Measurements from ENCODE around the gene MOB2. TPM values are rescaled to one million over a fixed set of nuclear protein-coding genes. Genes with fewer than 3 reads are reported as not detected.
"Not testable (repeated sequence)": the region's sequence is repeated elsewhere in the genome, so short reads cannot be mapped to it uniquely, and the experiment has no call there.

Gene MOB2
- polyA plus RNA-seq, 1 donor from 2014 or later, result 42.0 TPM

GRCh38 chr11:1512531-1513258 lies 26.1 kb upstream of the MOB2 start:
- H3K4me3 Mint-ChIP-seq, H3K36me3 Mint-ChIP-seq, H3K9me3 Mint-ChIP-seq, H3K27me3 Mint-ChIP-seq: not testable (repeated sequence)
- Mint-ChIP-seq H3K27ac (peak overlapping the region in 1 of 3 donors; percentile 10), H3K4me1 (peaks cover 23 to 46% (median 26%) of the 10 kb centered on the region in 3 donors)

GRCh38 chr11:1511937-1512496 lies 25.4 kb upstream of the MOB2 start:
- Mint-ChIP-seq H3K27me3 (peaks cover 2% of the 10 kb centered on the region), H3K4me1 (peaks cover 23 to 41% (median 26%) of the 10 kb centered on the region in 3 donors), H3K9me3 (no peaks in the 10 kb centered on the region), H3K27ac (no peak overlapping the region), H3K4me3 (no peak overlapping the region), H3K36me3 (no peaks in the 10 kb centered on the region)

GRCh38 chr11:1510928-1511327 lies 24.3 kb upstream of the MOB2 start:
- H3K9me3 Mint-ChIP-seq, result no peaks in the 10 kb centered on the region
- H3K36me3 Mint-ChIP-seq, result no peaks in the 10 kb centered on the region
- H3K27ac Mint-ChIP-seq, result no peak overlapping the region
- no peaks in the 10 kb centered on the region for H3K27me3 Mint-ChIP-seq
- no peak overlapping the region for H3K4me3 Mint-ChIP-seq
- peaks cover 17 to 34% (median 23%) of the 10 kb centered on the region in 3 donors for H3K4me1 Mint-ChIP-seq

- peaks cover 17 to 30% (median 23%) of the 10 kb centered on the region in 3 donors for H3K4me1 Mint-ChIP-seq
- not testable (repeated sequence) for H3K9me3 Mint-ChIP-seq, H3K36me3 Mint-ChIP-seq, H3K27ac Mint-ChIP-seq, H3K4me3 Mint-ChIP-seq, H3K27me3 Mint-ChIP-seq
Observed at GRCh38 chr11:1510351-1510750, 23.8 kb upstream of the MOB2 start.

GRCh38 chr11:1509626-1510255 lies 23.2 kb upstream of the MOB2 start:
- Mint-ChIP-seq H3K4me1 (peaks cover 17 to 28% (median 23%) of the 10 kb centered on the region in 3 donors), H3K27ac (no peak overlapping the region), H3K4me3 (no peak overlapping the region), H3K9me3 (no peaks in the 10 kb centered on the region), H3K36me3 (no peaks in the 10 kb centered on the region), H3K27me3 (no peaks in the 10 kb centered on the region)

GRCh38 chr11:1508986-1509385 lies 22.4 kb upstream of the MOB2 start:
- Mint-ChIP-seq H3K4me3 (peak overlapping the region in 1 of 4 donors; percentile 45), H3K9me3 (no peaks in the 10 kb centered on the region), H3K27me3 (no peaks in the 10 kb centered on the region), H3K4me1 (peaks cover 17 to 28% (median 23%) of the 10 kb centered on the region in 3 donors), H3K27ac (no peak overlapping the region), H3K36me3 (no peaks in the 10 kb centered on the region)

- Mint-ChIP-seq H3K27ac (no peak overlapping the region), H3K9me3 (no peaks in the 10 kb centered on the region), H3K4me1 (peaks cover 17 to 26% (median 21%) of the 10 kb centered on the region in 3 donors), H3K27me3 (no peaks in the 10 kb centered on the region), H3K36me3 (no peaks in the 10 kb centered on the region), H3K4me3 (no peak overlapping the region)
Observed at GRCh38 chr11:1508491-1508891, 21.9 kb upstream of the MOB2 start.

GRCh38 chr11:1507381-1508140 lies 21.0 kb upstream of the MOB2 start:
- no peaks in the 10 kb centered on the region for H3K9me3 Mint-ChIP-seq
- H3K36me3 Mint-ChIP-seq, result no peaks in the 10 kb centered on the region
- peak overlapping the region in 1 of 4 donors; percentile 60 for H3K4me3 Mint-ChIP-seq
- no peaks in the 10 kb centered on the region for H3K27me3 Mint-ChIP-seq
- peak overlapping the region in 1 of 3 donors; percentile 31 for H3K27ac Mint-ChIP-seq
- peaks cover 17 to 21% (median 18%) of the 10 kb centered on the region in 3 donors for H3K4me1 Mint-ChIP-seq

- no peak overlapping the region for H3K27ac Mint-ChIP-seq
- peak overlapping the region in 1 of 4 donors; percentile 17 for H3K4me3 Mint-ChIP-seq
Observed at GRCh38 chr11:1506981-1507380, 20.4 kb upstream of the MOB2 start.

GRCh38 chr11:1505480-1505879 lies 18.9 kb upstream of the MOB2 start:
- Mint-ChIP-seq H3K27me3 (no peaks in the 10 kb centered on the region), H3K4me1 (peaks cover 7 to 15% (median 10%) of the 10 kb centered on the region in 3 donors), H3K9me3 (no peaks in the 10 kb centered on the region), H3K27ac (no peak overlapping the region), H3K4me3 (no peak overlapping the region), H3K36me3 (peaks cover under 1% of the 10 kb centered on the region)

More at GRCh38 chr11:1506981-1507380, 20.4 kb upstream of the MOB2 start:
- Mint-ChIP-seq H3K4me1 (peaks cover 12 to 19% (median 15%) of the 10 kb centered on the region in 3 donors), H3K9me3 (no peaks in the 10 kb centered on the region), H3K27me3 (no peaks in the 10 kb centered on the region), H3K36me3 (no peaks in the 10 kb centered on the region)

- Mint-ChIP-seq H3K9me3 (no peaks in the 10 kb centered on the region), H3K4me1 (peaks cover 7 to 15% (median 9%) of the 10 kb centered on the region in 3 donors), H3K4me3 (no peak overlapping the region), H3K27me3 (no peaks in the 10 kb centered on the region), H3K27ac (no peak overlapping the region), H3K36me3 (peaks cover 3% of the 10 kb centered on the region)
Observed at GRCh38 chr11:1504581-1505290, 18.2 kb upstream of the MOB2 start.

- Mint-ChIP-seq H3K27ac (peak overlapping the region in 1 of 3 donors; percentile 69), H3K4me3 (peak overlapping the region in 1 of 4 donors; percentile 60), H3K36me3 (peaks cover 3% of the 10 kb centered on the region), H3K9me3 (no peaks in the 10 kb centered on the region), H3K4me1 (peaks cover under 1 to 9% (median 5%) of the 10 kb centered on the region in 3 donors), H3K27me3 (no peaks in the 10 kb centered on the region)
Observed at GRCh38 chr11:1504138-1504537, 17.6 kb upstream of the MOB2 start.

GRCh38 chr11:1503708-1504104 lies 17.1 kb upstream of the MOB2 start:
- peak overlapping the region in 1 of 3 donors; percentile 69 for H3K27ac Mint-ChIP-seq
- H3K27me3 Mint-ChIP-seq, result no peaks in the 10 kb centered on the region
- H3K36me3 Mint-ChIP-seq, result peaks cover 3% of the 10 kb centered on the region
- peaks cover 0 to 9% (median 6%) of the 10 kb centered on the region in 3 donors for H3K4me1 Mint-ChIP-seq
- no peaks in the 10 kb centered on the region for H3K9me3 Mint-ChIP-seq
- H3K4me3 Mint-ChIP-seq, result no peak overlapping the region

GRCh38 chr11:1502954-1503707 lies 16.6 kb upstream of the MOB2 start:
- H3K36me3 Mint-ChIP-seq, result peaks cover 4% of the 10 kb centered on the region
- H3K4me3 Mint-ChIP-seq, result no peak overlapping the region
- H3K4me1 Mint-ChIP-seq, result peaks cover 2 to 13% (median 7%) of the 10 kb centered on the region in 3 donors
- no peak overlapping the region for H3K27ac Mint-ChIP-seq
- H3K27me3 Mint-ChIP-seq, result no peaks in the 10 kb centered on the region
- H3K9me3 Mint-ChIP-seq, result no peaks in the 10 kb centered on the region

Data from IgD-negative memory B cell (primary cell).